Testis (tissue), 2 donors: ENCODE results near the gene NUMBL.

Experiments used
- POLR2A ChIP-seq: fragments of 450-650 bp; IDR thresholded peaks from one replicate; pipeline ENCODE4 v1.6.1; 2017; ENCODE audit warnings: antibody characterized with exemption, mild to moderate bottlenecking, moderate library complexity
- TF ChIP-seq, protein P1 (sequence below), 3 experiments: fragments of 450-650 bp in 2 of 3; fragments of 200-600 bp in 1 of 3; sonication (generic) in 1 of 3; IDR thresholded peaks; one replicate each; pipeline ENCODE4 v1.5.1; 2016 to 2019; ENCODE audit warnings: antibody characterized with exemption in 3 of 3, mild to moderate bottlenecking in 2 of 3, moderate library complexity in 1 of 3

DNA sequence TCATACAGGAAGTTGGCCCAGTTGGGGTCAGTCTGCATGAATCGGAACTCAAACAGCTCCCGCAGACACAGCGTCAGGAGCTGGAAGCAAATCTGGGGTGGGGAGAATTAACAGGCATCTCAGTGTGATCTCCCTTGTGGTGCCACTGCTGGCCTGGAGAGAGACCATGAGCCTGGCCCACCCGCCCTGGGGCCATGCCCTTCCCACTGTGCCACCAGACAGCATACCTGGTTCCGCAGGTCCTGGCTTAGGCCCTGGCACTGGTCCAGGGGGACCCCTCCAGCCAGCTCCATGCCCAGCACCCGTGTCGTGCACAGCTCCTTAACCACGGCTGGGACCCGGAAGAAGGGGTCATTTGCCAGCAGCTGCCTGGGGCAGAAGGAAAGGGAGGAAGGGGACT, 9.6 kb upstream of the NUMBL start:
- TF ChIP-seq, protein P1, sequence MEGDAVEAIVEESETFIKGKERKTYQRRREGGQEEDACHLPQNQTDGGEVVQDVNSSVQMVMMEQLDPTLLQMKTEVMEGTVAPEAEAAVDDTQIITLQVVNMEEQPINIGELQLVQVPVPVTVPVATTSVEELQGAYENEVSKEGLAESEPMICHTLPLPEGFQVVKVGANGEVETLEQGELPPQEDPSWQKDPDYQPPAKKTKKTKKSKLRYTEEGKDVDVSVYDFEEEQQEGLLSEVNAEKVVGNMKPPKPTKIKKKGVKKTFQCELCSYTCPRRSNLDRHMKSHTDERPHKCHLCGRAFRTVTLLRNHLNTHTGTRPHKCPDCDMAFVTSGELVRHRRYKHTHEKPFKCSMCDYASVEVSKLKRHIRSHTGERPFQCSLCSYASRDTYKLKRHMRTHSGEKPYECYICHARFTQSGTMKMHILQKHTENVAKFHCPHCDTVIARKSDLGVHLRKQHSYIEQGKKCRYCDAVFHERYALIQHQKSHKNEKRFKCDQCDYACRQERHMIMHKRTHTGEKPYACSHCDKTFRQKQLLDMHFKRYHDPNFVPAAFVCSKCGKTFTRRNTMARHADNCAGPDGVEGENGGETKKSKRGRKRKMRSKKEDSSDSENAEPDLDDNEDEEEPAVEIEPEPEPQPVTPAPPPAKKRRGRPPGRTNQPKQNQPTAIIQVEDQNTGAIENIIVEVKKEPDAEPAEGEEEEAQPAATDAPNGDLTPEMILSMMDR (IDR thresholded peaks at IDR 0.05), result no peak
- no peak for TF ChIP-seq POLR2A
